Rectal smooth muscle tissue (tissue), 1 donor: ENCODE measurements around the gene FGF14.

Experiments used
- H3K27ac ChIP-seq: one replicate; pipeline ENCODE4 v1.7.0; 2013; ENCODE audit warnings: low read depth, low read length, inconsistent platforms
- H3K27me3 ChIP-seq: one replicate; pipeline ENCODE4 v1.7.0; 2013; ENCODE audit warnings: low read length; ENCODE audit not compliant: control insufficient read depth, insufficient read depth
- H3K36me3 ChIP-seq: one replicate; pipeline ENCODE4 v1.7.0; 2013; ENCODE audit warnings: low read length; ENCODE audit not compliant: control insufficient read depth, insufficient read depth
- H3K4me1 ChIP-seq: one replicate; pipeline ENCODE4 v1.7.0; 2013; ENCODE audit warnings: low read length; ENCODE audit not compliant: control insufficient read depth, insufficient read depth
- H3K4me3 ChIP-seq: one replicate; pipeline ENCODE4 v1.7.0; 2013; ENCODE audit warnings: low read length
- H3K9ac ChIP-seq: one replicate; pipeline ENCODE4 v1.7.0; 2013; ENCODE audit warnings: low read length

FGF14 gene

GRCh38 chr13:101967216-101967615 lies 434.6 kb downstream of the FGF14 start:
- Histone ChIP-seq H3K27ac (no peak overlapping the region), H3K4me1 (no peaks in the 10 kb centered on the region), H3K4me3 (no peak overlapping the region), H3K36me3 (no peaks in the 10 kb centered on the region), H3K9ac (no peak overlapping the region), H3K27me3 (no peaks in the 10 kb centered on the region)

- H3K27me3 ChIP-seq, result no peaks in the 10 kb centered on the region
- no peak overlapping the region for H3K4me3 ChIP-seq
- no peaks in the 10 kb centered on the region for H3K4me1 ChIP-seq
- H3K9ac ChIP-seq, result no peak overlapping the region
- H3K36me3 ChIP-seq, result no peaks in the 10 kb centered on the region
- no peak overlapping the region for H3K27ac ChIP-seq
Observed at GRCh38 chr13:101965096-101965495, 436.8 kb downstream of the FGF14 start.

- H3K4me3 ChIP-seq, result no peak overlapping the region
- H3K4me1 ChIP-seq, result no peaks in the 10 kb centered on the region
- no peak overlapping the region for H3K27ac ChIP-seq
- H3K36me3 ChIP-seq, result no peaks in the 10 kb centered on the region
- no peak overlapping the region for H3K9ac ChIP-seq
- no peaks in the 10 kb centered on the region for H3K27me3 ChIP-seq
Observed at GRCh38 chr13:101959016-101959415, 442.8 kb downstream of the FGF14 start.

GRCh38 chr13:101955764-101956163 lies 446.1 kb downstream of the FGF14 start:
- Histone ChIP-seq H3K4me3 (no peak overlapping the region), H3K9ac (no peak overlapping the region), H3K27ac (no peak overlapping the region), H3K36me3 (no peaks in the 10 kb centered on the region), H3K27me3 (no peaks in the 10 kb centered on the region), H3K4me1 (no peaks in the 10 kb centered on the region)

- no peaks in the 10 kb centered on the region for H3K4me1 ChIP-seq
- H3K4me3 ChIP-seq, result no peak overlapping the region
- no peaks in the 10 kb centered on the region for H3K27me3 ChIP-seq
- no peaks in the 10 kb centered on the region for H3K36me3 ChIP-seq
- H3K27ac ChIP-seq, result no peak overlapping the region
- H3K9ac ChIP-seq, result no peak overlapping the region
Observed at GRCh38 chr13:101951114-101951513, 450.7 kb downstream of the FGF14 start.

GRCh38 chr13:101949681-101950080 lies 452.2 kb downstream of the FGF14 start:
- Histone ChIP-seq H3K4me1 (no peaks in the 10 kb centered on the region), H3K9ac (no peak overlapping the region), H3K27me3 (no peaks in the 10 kb centered on the region), H3K4me3 (no peak overlapping the region), H3K36me3 (no peaks in the 10 kb centered on the region), H3K27ac (no peak overlapping the region)

- H3K36me3 ChIP-seq, result no peaks in the 10 kb centered on the region
- H3K4me1 ChIP-seq, result no peaks in the 10 kb centered on the region
- H3K27ac ChIP-seq, result no peak overlapping the region
- no peak overlapping the region for H3K9ac ChIP-seq
- no peaks in the 10 kb centered on the region for H3K27me3 ChIP-seq
- no peak overlapping the region for H3K4me3 ChIP-seq
Observed at GRCh38 chr13:101946401-101946800, 455.4 kb downstream of the FGF14 start.

GRCh38 chr13:101945435-101945834 lies 456.4 kb downstream of the FGF14 start:
- H3K4me1 ChIP-seq, result no peaks in the 10 kb centered on the region
- H3K4me3 ChIP-seq, result no peak overlapping the region
- no peak overlapping the region for H3K27ac ChIP-seq

GRCh38 chr13:101944521-101944920 lies 457.3 kb downstream of the FGF14 start:
- Histone ChIP-seq H3K27me3 (no peaks in the 10 kb centered on the region), H3K27ac (no peak overlapping the region), H3K36me3 (no peaks in the 10 kb centered on the region), H3K4me3 (no peak overlapping the region), H3K4me1 (no peaks in the 10 kb centered on the region), H3K9ac (no peak overlapping the region)

More at GRCh38 chr13:101945435-101945834, 456.4 kb downstream of the FGF14 start:
- H3K9ac ChIP-seq, result no peak overlapping the region
- no peaks in the 10 kb centered on the region for H3K36me3 ChIP-seq
- no peaks in the 10 kb centered on the region for H3K27me3 ChIP-seq

- H3K27me3 ChIP-seq, result no peaks in the 10 kb centered on the region
- H3K4me3 ChIP-seq, result no peak overlapping the region
Observed at GRCh38 chr13:101942535-101943157, 459.2 kb downstream of the FGF14 start.

GRCh38 chr13:101942038-101942437 lies 459.8 kb downstream of the FGF14 start:
- H3K27ac ChIP-seq, result no peak overlapping the region
- H3K4me3 ChIP-seq, result no peak overlapping the region
- no peaks in the 10 kb centered on the region for H3K27me3 ChIP-seq
- no peak overlapping the region for H3K9ac ChIP-seq
- H3K4me1 ChIP-seq, result no peaks in the 10 kb centered on the region
- no peaks in the 10 kb centered on the region for H3K36me3 ChIP-seq

More at GRCh38 chr13:101942535-101943157, 459.2 kb downstream of the FGF14 start:
- Histone ChIP-seq H3K4me1 (no peaks in the 10 kb centered on the region), H3K36me3 (no peaks in the 10 kb centered on the region), H3K27ac (no peak overlapping the region), H3K9ac (no peak overlapping the region)

GRCh38 chr13:101941095-101941783 lies 460.6 kb downstream of the FGF14 start:
- no peak overlapping the region for H3K9ac ChIP-seq
- no peaks in the 10 kb centered on the region for H3K4me1 ChIP-seq
- H3K27ac ChIP-seq, result no peak overlapping the region
- no peaks in the 10 kb centered on the region for H3K36me3 ChIP-seq
- no peak overlapping the region for H3K4me3 ChIP-seq
- no peaks in the 10 kb centered on the region for H3K27me3 ChIP-seq

GRCh38 chr13:101939370-101939769 lies 462.5 kb downstream of the FGF14 start:
- H3K27me3 ChIP-seq, result no peaks in the 10 kb centered on the region
- no peak overlapping the region for H3K9ac ChIP-seq
- H3K4me1 ChIP-seq, result no peaks in the 10 kb centered on the region
- no peak overlapping the region for H3K27ac ChIP-seq
- no peaks in the 10 kb centered on the region for H3K36me3 ChIP-seq
- no peak overlapping the region for H3K4me3 ChIP-seq
